PC-3 (cell line): Measurements from ENCODE around the gene SLC38A5.

Experiments
- CTCF ChIP-seq: fragments of 300-600 bp; sonication (generic); conservative IDR thresholded peaks from 2 replicates; pipeline ENCODE4 v1.5.1; 2017; ENCODE audit warnings: antibody characterized with exemption, low read depth, mild to moderate bottlenecking, low read length
- EZH2phosphoT487 ChIP-seq: fragments of 300-600 bp; sonication (generic); IDR thresholded peaks from 2 replicates; pipeline ENCODE4 v1.6.1; 2018; ENCODE audit warnings: mild to moderate bottlenecking, antibody characterized with exemption, low read length, borderline replicate concordance

GRCh38 chrX:48475774-48476577 is 5.9 kb upstream of the SLC38A5 start, which contains the start of gene FTSJ1:
- TF ChIP-seq CTCF (no peak), EZH2phosphoT487 (no peak)
